GM19397 (cell line): Measurements from ENCODE around the gene PRKN.

ENCODE experiments used
- ATAC-seq: cut with Tn5 transposase; IDR thresholded peaks from one replicate; pipeline ENCODE4 v1.9.1; 2021; ENCODE audit warnings: mild to moderate bottlenecking, moderate library complexity; ENCODE audit not compliant: unreplicated experiment

The PRKN gene

GRCh38 chr6:161598896-161599295 is 1128.7 kb downstream of the PRKN start:
- ATAC-seq, result no peak

DNA sequence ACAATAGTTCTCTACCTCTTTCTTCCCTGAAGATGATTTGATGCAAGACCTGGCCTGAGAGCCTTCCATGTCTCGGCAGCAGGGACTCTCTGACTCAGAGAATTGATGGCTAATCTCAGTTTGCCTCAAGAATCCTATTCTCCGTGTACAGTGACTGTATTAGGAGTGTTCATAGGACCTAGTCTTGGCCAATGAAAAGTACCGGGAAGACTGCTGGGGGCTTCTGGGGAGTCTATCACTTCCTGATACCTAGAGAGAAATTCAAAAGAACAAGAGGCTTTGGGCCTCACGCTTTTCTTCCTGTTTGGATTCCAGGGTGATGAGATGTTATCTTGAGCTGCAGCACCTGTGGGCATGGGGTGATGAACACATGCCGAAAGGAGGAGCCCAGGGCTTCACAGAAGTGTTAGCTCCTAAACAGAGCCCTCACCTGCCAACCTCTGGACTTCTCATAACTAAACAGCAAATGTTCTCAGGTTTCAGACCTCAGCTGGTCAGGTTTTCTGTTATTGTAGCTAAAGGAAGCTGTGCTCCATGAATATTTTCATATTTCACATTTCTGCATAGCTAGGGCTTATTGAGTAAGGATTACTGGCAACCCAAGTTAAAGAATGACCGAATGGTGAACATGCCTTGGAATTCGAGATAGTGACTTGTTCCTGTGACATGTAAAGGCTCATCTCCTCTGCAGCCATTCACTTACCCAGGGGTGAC is 1130.6 kb downstream of the PRKN start:
- ATAC-seq, result no peak

- ATAC-seq, result no peak
Observed at GRCh38 chr6:161594412-161594811, 1133.2 kb downstream of the PRKN start.

DNA sequence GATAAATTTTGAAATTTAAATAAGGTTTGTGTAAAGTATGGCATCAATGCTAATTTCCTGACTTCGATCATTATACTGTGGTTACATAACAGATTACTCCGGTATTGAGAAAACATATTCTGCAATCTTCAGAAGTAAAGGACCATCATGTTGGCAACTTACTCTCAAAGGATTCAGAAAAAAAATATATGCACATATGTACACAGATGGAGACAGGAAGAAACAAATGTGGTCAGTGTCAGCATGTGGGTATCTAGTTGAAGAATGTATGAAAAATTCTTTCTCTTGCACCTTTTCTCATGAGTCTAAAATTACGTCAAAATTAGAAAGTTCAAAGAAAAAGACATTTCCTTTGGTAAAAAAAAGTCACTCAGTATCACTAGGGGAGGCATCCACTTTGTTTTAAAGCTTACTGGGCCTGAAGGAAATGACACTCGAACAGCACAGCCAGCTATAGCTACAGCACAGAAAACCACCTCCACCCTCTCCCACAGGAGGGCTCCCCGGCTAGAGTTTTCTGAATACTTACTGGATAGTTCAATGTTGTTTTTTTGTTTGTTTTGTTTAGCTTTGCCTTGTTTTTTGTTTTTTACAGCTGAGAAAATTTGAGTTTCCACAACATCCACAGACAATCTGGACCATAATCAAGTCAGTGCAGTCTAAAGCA is 1136.5 kb downstream of the PRKN start:
- no peak for ATAC-seq

GRCh38 chr6:161586887-161587286 is 1140.7 kb downstream of the PRKN start:
- ATAC-seq, result no peak

DNA sequence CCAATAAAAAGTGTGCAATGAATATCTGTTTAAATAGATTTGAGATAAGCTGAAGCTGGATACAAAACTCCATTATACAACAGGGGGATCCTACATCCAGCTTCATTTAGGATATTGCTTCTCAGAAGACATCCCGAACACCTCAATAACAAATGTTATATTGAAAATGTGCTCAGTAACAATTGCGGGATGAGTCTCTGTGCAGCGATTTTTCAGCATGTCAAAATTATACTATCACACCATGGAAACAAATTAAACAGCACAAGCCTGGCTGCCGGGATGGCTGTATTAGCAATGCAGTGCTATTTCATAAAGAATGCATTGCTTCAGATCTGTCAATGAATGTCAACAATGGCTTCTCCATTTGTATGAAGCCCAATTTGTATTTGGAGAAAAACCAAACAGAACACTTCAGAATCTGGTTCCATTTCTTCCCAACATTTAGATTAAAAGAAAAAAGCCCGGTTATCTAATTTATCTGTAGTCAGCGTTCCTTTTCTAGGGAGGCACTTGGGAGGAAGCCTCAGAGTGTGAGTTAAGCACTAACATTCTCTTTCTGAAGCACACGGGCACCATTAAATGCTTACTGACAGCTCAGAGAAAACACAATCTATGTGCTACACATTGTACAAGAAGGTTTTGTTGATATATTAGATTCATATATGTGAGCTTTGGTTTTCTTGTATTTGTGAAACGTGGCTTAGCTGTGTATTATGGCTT is 1142.8 kb downstream of the PRKN start:
- ATAC-seq, result no peak

GRCh38 chr6:161584051-161584450 is 1143.5 kb downstream of the PRKN start:
- ATAC-seq, result no peak

DNA sequence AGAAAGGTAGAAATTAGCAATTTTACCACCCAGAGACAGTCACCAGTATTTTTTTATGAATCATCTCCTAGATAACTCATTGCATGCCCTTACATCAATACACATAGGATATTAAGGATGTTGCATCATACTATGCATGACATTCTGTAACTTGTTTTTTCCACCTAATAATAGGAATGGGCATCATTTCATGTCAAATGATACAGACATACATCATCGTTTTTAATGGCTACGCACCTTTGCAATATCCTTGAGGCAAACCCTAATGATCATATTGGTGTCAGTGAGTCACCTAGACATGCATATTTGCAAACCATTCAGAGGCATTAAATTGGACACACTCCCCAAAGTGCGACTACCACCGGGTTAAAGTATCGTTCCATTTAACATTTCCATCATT is 1144.0 kb downstream of the PRKN start:
- ATAC-seq, result no peak

GRCh38 chr6:161578478-161578877 is 1149.1 kb downstream of the PRKN start:
- no peak for ATAC-seq

DNA sequence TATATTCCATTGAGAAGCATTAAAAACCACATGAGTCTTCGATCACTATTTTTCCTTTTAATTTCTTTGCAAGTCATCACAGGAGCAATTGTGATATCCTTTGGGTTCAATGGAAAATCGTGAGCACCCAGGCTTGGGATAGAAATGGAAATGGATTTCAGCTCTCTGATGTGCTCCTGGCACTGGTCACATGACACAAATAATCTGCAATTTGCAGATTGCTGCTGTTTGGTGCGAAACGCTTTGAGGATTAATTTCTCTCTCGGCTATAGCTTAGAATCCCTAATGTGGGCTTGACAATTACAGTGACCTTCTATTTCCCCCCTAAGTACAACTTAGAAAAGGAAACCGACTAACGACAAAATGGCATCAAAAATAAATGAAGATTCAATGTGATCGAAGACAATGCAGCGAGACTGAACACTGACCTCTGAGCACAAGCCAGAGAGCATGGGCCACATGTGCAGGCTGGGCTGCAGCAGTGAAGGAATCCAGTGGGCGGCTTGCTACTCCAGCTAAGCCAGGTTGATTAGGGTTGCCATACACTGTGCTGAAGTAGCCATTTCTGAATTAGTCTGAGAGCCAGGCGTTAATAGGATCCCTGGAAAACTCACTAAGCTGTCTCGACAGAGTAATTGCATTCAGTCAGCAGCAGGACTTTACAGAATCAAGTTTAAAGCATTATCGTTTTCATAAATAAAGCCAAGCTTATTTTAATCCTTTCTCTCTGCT is 1151.9 kb downstream of the PRKN start:
- ATAC-seq, result no peak

DNA sequence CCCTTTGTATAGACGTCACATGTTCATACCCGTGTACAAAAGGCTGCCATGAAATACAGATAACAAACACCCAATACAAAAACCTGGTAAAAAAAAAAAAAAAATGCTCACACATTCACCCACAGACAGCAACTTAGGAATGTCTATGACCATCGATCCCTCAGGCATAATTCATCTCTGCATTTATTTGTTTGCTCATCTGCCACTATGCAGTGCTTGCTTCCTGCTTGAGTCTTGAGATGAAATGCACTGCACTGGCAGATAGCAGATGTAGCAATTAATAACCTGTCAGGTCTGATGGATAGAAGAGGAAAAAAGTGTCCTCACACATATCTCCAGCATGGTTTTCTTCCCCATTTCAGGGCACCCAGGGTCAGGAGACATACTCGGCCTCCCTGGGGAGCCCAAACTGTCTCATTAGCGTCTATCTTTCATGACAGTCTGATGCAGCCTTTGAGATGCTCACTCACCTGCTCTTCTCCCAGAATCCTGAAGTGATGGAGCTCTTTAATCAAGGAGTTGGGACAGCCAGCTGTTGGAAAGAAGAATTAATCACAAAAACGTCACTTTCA is 1158.6 kb downstream of the PRKN start:
- ATAC-seq, result no peak

- no peak for ATAC-seq
Observed at GRCh38 chr6:161564952-161565351, 1162.6 kb downstream of the PRKN start.

GRCh38 chr6:161561908-161562307 is 1165.7 kb downstream of the PRKN start:
- no peak for ATAC-seq

DNA sequence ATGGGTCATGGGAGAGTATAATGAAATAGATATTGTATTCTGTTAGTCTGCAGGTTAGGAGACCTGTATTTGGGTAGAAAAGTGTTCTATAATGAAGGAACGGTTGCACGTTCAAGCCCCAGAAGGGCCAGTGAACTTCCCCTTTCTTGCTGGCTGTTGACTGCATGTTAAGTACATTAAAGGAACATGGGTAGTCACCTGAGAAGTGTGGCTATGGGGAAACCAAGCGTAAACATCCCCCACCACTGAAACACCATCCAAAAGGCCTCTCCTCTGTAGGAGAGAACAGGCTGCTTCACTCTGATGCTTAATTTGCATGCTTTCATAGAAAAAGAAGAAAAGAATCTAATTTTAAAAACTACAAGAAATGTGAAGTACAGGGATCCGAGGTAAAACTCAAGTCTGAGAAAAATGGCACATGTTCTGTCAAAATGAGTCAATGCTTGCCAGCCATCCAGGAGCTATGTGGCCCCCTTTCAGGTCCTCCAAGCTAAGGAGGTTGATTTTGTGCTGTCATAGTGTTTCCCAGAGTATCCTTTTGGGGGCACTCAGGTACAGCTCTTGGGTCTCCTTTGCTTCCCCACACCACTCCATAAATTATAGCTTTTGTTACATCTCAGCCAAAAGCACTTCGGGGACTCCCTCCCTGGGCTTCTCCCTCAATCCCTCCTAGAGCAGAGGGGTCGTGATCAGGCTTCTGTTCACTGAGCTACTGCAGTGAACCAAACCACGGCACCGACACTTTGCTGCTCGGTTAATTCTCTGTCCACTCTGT is 1170.0 kb downstream of the PRKN start:
- no peak for ATAC-seq

DNA sequence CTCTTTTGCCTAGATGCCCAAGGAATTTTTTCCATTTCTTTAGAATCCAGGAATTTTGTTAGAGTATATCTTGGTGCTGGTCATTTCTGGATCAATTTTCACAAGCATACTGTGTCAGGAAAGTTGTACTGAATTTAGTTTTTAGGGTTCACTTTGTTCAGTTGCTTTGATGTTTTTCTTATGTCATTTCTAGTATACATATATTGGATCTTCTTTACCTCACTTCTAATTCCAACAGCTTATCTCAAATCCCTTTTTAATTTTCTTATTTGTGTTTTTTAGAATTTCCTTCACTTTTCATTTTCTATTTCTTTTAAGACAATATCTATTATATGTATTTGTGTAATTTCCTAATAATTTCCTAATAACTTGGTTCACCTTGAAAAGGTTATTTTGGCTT is 1172.7 kb downstream of the PRKN start:
- ATAC-seq, result no peak

DNA sequence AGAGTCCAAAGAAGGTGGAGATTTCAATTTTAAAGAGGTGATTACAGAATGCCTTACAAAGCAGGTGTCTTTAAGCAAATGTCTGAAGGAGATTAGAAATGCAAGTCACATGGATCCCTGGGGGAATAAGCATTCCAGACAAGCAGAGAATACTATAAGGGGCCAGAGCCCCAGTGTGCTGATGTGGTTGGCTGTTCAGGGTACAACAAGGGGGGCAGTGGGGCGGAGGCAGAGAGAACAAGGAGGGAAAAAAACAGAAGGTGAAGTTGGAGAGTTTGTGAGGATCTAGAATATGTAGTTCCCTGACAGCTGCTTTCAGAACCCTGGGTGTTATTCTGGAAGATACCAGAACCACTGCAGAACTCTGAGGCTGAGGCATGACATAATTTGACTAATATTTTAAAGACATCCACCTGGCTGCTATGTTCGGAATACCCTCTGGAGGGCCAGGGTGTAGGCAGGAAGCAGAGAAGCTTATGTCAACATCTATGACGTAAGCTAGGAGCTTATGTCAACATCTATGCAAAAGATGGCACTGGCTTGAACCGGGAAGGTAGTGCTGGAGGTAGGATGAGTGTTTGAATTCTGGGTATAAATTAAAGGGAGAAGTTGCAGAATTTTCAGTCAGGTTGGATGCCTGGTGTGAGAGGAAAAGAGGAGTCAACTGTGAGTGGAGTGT is 1177.5 kb downstream of the PRKN start:
- ATAC-seq, result no peak

- ATAC-seq, result no peak
Observed at GRCh38 chr6:161548713-161549296, 1178.8 kb downstream of the PRKN start.

GRCh38 chr6:161547617-161548016 is 1179.9 kb downstream of the PRKN start:
- no peak for ATAC-seq

- ATAC-seq, result no peak
Observed at GRCh38 chr6:161546632-161547031, 1180.9 kb downstream of the PRKN start.
